ENCODE data around the gene SLX9. TPM values are rescaled to one million over a fixed set of nuclear protein-coding genes. Genes with fewer than 3 reads are reported as not detected.

SLX9 gene
- polyA plus RNA-seq, 1 of the 3 experiments (the other 2 are of a cell fraction), result 42.9 TPM

- 98% methylated on average over 22 of the region's 31 CpGs for WGBS (ENCODE audit: low lambda C conversion rate)
- Histone ChIP-seq H4K20me1 (ENCODE audit: insufficient read depth) (peaks cover 26% of the 10 kb centered on the region), H3K4me1 (ENCODE audit: control insufficient read depth in 1 of 2, insufficient read depth in 2 of 2, low read depth in 1 of 2, low read length in 1 of 2) (peaks cover 0 to 2% of the 10 kb centered on the region in 2 experiments; a peak in 1 of 4 replicates), H3K9me3 (no peaks in the 10 kb centered on the region), H3K27ac (ENCODE audit: low read depth in 2 of 2, low read length in 1 of 2) (no peak overlapping the region), H3F3A (replicated peaks; ENCODE audit: insufficient read depth) (no peaks in the 10 kb centered on the region), H3K9me2 (no peaks in the 10 kb centered on the region), H3K36me3 (replicated peaks in 1 of 2; ENCODE audit: control insufficient read depth in 1 of 2, insufficient read depth in 2 of 2, low read length in 1 of 2) (peaks cover 4 to 44% of the 10 kb centered on the region in 2 experiments), H3K9ac (no peak overlapping the region), H2AFZ (ENCODE audit: low read depth) (no peak overlapping the region), H3K4me2 (no peak overlapping the region), H3K27me3 (ENCODE audit: insufficient read depth) (no peaks in the 10 kb centered on the region), H3K4me3 (ENCODE audit: low read depth in 2 of 2, low read length in 1 of 2) (no peak overlapping the region), H3K79me2 (ENCODE audit: insufficient read depth) (peaks cover 49% of the 10 kb centered on the region; the same call in 1 of the 2 replicates)
- TF ChIP-seq FOXJ3 (CRISPR knock-in tag; IDR thresholded peaks at IDR 0.05) (no peak), NFIC (IDR thresholded peaks at IDR 0.05; ENCODE audit: borderline replicate concordance) (no peak), TEAD4 (IDR thresholded peaks at IDR 0.05; ENCODE audit: borderline replicate concordance, insufficient read depth) (no peak), SIN3A (IDR thresholded peaks at IDR 0.05; ENCODE audit: borderline replicate concordance, low read depth, low read length) (no peak), ZBTB33 (IDR thresholded peaks at IDR 0.05; ENCODE audit: borderline replicate concordance, low read depth) (no peak), CHD2 (IDR thresholded peaks at IDR 0.05; ENCODE audit: low read length, partially characterized antibody) (no peak), RCOR1 (IDR thresholded peaks at IDR 0.05; ENCODE audit: low read length) (no peak), SMC3 (IDR thresholded peaks at IDR 0.05; ENCODE audit: low read depth, low read length) (no peak), FOXM1 (IDR thresholded peaks at IDR 0.05; ENCODE audit: low read depth) (no peak), MEF2A (IDR thresholded peaks at IDR 0.05; ENCODE audit: borderline replicate concordance, low read depth) (no peak), RAD21 (IDR thresholded peaks at IDR 0.05; ENCODE audit: low read length) (no peak), PBX3 (IDR thresholded peaks at IDR 0.05) (no peak), USF2 (IDR thresholded peaks at IDR 0.05; ENCODE audit: borderline replicate concordance, low read depth, low read length) (no peak)
- CTCF ChIA-PET, result interaction anchor here (1.1 to 16.8 kb wide), 7 partner anchors 10 to 187 kb away, joined by 3 to 357 read pairs (median 14); partner anchors contain the start of gene SLX9
- POLR2A ChIA-PET, result no interaction called here
- no peak for DNase-seq
Measured at GRCh38 chr21:44951186-44951915, 11.5 kb downstream of the SLX9 start.

All from SK-N-SH (cell line).